DOHH2 (cell line): Measurements from ENCODE around the gene IL27RA.

Experiments used
- EZH2phosphoT487 ChIP-seq: fragments of 200-600 bp; sonication (generic); IDR thresholded peaks from 2 replicates; pipeline ENCODE4 v1.6.1; 2017; ENCODE audit warnings: borderline replicate concordance, mild to moderate bottlenecking, antibody characterized with exemption, low read length, moderate library complexity, mixed read lengths
- TF ChIP-seq, protein P1 (sequence below): fragments of 200-600 bp; sonication (generic); IDR thresholded peaks from one replicate; pipeline ENCODE4 v1.5.1; 2014; ENCODE audit warnings: antibody characterized with exemption, mild to moderate bottlenecking, low read depth, low read length; ENCODE audit not compliant: poor library complexity, severe bottlenecking

- no peak for TF ChIP-seq EZH2phosphoT487
- TF ChIP-seq, protein P1, sequence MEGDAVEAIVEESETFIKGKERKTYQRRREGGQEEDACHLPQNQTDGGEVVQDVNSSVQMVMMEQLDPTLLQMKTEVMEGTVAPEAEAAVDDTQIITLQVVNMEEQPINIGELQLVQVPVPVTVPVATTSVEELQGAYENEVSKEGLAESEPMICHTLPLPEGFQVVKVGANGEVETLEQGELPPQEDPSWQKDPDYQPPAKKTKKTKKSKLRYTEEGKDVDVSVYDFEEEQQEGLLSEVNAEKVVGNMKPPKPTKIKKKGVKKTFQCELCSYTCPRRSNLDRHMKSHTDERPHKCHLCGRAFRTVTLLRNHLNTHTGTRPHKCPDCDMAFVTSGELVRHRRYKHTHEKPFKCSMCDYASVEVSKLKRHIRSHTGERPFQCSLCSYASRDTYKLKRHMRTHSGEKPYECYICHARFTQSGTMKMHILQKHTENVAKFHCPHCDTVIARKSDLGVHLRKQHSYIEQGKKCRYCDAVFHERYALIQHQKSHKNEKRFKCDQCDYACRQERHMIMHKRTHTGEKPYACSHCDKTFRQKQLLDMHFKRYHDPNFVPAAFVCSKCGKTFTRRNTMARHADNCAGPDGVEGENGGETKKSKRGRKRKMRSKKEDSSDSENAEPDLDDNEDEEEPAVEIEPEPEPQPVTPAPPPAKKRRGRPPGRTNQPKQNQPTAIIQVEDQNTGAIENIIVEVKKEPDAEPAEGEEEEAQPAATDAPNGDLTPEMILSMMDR = no peak
These were observed 39.5 kb upstream of the IL27RA start for GRCh38 chr19:13992025-13992424.
